ENCODE data around the gene RANBP10. TPM values are rescaled to one million over a fixed set of nuclear protein-coding genes. Genes with fewer than 3 reads are reported as not detected.
A peak's percentile ranks its signal among the peaks of the same experiment; 100 is the strongest.

Gene RANBP10
- total RNA-seq, 1 donor from 2014 or later, result 4.7 TPM

DNA sequence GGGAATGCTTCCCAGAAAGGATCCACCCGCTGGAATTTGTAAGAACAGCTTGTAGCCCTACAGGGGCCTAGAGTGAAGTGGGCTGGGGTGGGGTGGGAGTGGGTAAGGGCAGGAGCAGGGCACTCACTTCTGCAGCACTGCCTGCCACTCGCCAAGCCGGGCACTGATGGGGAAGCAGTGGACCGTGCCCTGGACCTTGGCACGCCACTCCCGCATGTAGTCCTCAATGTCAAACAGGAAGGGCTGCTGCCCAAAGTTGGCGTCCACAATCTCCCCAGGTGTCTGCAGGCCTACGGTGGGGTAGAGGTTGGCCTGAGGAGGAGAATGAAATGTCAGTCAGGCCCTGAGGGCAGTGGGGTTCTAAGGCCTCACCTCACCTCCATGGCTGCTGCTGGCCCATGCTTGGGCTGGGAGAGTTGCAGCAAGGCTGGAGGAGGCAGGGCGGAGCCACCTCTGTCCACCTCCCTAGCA, 71.6 kb downstream of the RANBP10 start:
- H3K4me1 ChIP-seq (ENCODE audit: control insufficient read depth in 3 of 3, insufficient read depth in 3 of 3, low read length in 3 of 3), result peaks cover 0 to 5% (median 2%) of the 10 kb centered on the region in 3 donors
- no peak overlapping the region for H3K4me3 ChIP-seq (ENCODE audit: low read length in 3 of 3)
- H3K9ac ChIP-seq (ENCODE audit: low read depth in 1 of 3, low read length in 3 of 3), result peak overlapping the region in 1 of 3 donors; percentile 20
- H3K27me3 ChIP-seq (ENCODE audit: control insufficient read depth in 3 of 3, insufficient read depth in 3 of 3, low read length in 3 of 3), result no peaks in the 10 kb centered on the region
- no peak overlapping the region for H3K27ac ChIP-seq (ENCODE audit: low read depth, low read length)
- no peaks in the 10 kb centered on the region for H3K9me3 ChIP-seq (ENCODE audit: control insufficient read depth in 3 of 3, low read length in 3 of 3)
- peaks cover 26 to 41% (median 37%) of the 10 kb centered on the region in 3 donors for H3K36me3 ChIP-seq (ENCODE audit: control insufficient read depth in 3 of 3, insufficient read depth in 3 of 3, low read length in 3 of 3)

DNA sequence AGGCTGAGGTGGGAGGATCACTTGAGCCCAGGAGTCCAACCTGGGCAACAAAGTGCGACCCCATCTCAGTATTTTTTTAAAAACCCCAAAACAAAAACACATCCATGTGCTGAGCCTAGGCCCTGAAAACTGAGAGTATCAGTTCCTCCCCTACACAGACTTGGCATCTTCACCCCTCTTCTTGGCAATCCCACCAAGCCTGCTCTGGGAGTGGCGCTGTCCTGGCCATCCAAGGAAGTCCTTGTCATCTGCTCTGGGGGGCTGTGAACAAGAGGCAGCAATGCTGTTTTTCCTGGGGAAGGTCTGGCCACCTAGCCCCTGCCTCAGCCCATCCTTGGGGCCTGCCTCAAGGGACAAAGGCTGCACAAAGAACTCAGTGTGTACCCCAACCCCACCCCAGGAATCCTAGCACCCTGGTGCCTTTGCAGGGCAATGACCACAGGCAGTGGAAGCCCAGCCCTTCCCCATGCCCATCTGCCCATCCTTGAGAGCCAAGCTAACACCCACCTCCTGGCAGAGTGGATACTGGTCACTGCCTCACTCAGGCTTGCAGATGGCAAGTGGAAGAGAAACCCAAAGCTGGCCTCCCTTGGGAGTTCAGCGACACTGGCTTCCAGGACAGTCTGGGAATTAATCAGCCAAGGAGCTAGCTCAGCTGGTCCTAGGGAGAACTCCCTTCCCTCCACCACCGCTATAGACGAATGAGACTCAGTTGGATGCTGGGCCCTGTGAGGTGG, 72.5 kb downstream of the RANBP10 start:
- Histone ChIP-seq H3K4me3 (ENCODE audit: low read length in 3 of 3) (no peak overlapping the region), H3K36me3 (ENCODE audit: control insufficient read depth in 3 of 3, insufficient read depth in 3 of 3, low read length in 3 of 3) (peaks cover 32 to 50% (median 46%) of the 10 kb centered on the region in 3 donors), H3K9me3 (ENCODE audit: control insufficient read depth in 3 of 3, low read length in 3 of 3) (no peaks in the 10 kb centered on the region), H3K4me1 (ENCODE audit: control insufficient read depth in 3 of 3, insufficient read depth in 3 of 3, low read length in 3 of 3) (peaks cover 0 to 2% (median 0%) of the 10 kb centered on the region in 3 donors), H3K27me3 (ENCODE audit: control insufficient read depth in 3 of 3, insufficient read depth in 3 of 3, low read length in 3 of 3) (no peaks in the 10 kb centered on the region), H3K27ac (ENCODE audit: low read depth, low read length) (no peak overlapping the region), H3K9ac (ENCODE audit: low read depth in 1 of 3, low read length in 3 of 3) (no peak overlapping the region)

DNA sequence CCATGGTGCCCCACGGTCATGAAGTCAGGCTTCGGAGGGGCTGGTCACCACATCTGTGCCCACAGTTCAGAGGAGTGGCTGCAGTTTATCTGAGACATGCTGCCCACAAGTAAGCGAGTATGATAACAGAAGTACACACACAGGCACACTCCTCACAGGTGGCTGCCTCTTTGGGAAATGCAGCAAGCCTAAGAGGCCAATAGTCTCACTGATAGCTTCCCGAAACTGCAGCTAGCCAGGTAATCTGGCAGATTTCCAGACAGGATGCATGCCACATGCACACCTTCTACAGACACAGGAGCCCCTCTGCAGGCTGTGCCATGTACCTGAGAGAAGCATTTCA, 74.6 kb downstream of the RANBP10 start:
- peaks cover 52 to 72% (median 62%) of the 10 kb centered on the region in 3 donors for H3K36me3 ChIP-seq (ENCODE audit: control insufficient read depth in 3 of 3, insufficient read depth in 3 of 3, low read length in 3 of 3)

DNA sequence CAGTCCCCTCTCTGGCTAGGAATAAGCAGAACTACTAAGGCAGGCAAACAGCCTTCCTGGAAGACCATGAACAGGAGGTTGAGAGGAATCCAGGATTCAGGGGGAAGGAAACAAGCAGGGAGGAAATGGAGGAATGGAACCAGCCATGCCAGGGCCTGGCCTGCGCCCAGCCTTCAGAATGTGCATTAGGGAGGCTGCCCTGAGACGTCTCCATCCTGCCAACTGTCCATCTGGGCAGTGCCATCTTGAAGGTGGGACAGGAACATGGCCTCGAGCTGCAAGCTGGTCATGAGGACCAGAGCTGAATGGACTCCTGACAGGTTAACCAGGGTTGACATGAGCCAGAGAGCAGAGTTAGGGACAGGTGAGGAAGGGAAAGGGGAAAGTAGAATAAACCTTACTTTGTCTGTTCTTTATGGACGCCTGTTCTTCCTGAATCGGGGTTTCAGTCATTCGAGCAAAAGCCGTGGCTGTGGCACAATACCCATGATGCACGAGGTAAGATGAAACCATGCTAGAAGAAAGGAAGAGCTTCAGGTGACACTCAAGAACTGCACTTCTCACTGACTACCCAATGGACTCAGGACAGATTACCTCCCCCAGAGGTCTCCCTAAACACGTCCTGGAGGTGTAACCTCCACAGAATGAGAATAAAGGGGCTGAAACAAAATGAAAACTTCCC, 75.1 kb downstream of the RANBP10 start:
- Histone ChIP-seq H3K9me3 (ENCODE audit: control insufficient read depth in 3 of 3, low read length in 3 of 3) (no peaks in the 10 kb centered on the region), H3K27me3 (ENCODE audit: control insufficient read depth in 3 of 3, insufficient read depth in 3 of 3, low read length in 3 of 3) (no peaks in the 10 kb centered on the region), H3K27ac (ENCODE audit: low read depth, low read length) (no peak overlapping the region), H3K4me1 (ENCODE audit: control insufficient read depth in 3 of 3, insufficient read depth in 3 of 3, low read length in 3 of 3) (peaks cover 0 to 2% (median 0%) of the 10 kb centered on the region in 3 donors), H3K36me3 (ENCODE audit: control insufficient read depth in 3 of 3, insufficient read depth in 3 of 3, low read length in 3 of 3) (peaks cover 55 to 77% (median 67%) of the 10 kb centered on the region in 3 donors), H3K4me3 (ENCODE audit: low read length in 3 of 3) (no peak overlapping the region), H3K9ac (ENCODE audit: low read depth in 1 of 3, low read length in 3 of 3) (no peak overlapping the region)

More for the DNA sequence above, 74.6 kb downstream of the RANBP10 start:
- no peak overlapping the region for H3K9ac ChIP-seq (ENCODE audit: low read depth in 1 of 3, low read length in 3 of 3)
- H3K4me1 ChIP-seq (ENCODE audit: control insufficient read depth in 3 of 3, insufficient read depth in 3 of 3, low read length in 3 of 3), result peaks cover 0 to 2% (median 0%) of the 10 kb centered on the region in 3 donors
- no peaks in the 10 kb centered on the region for H3K9me3 ChIP-seq (ENCODE audit: control insufficient read depth in 3 of 3, low read length in 3 of 3)
- H3K4me3 ChIP-seq (ENCODE audit: low read length in 3 of 3), result no peak overlapping the region
- H3K27me3 ChIP-seq (ENCODE audit: control insufficient read depth in 3 of 3, insufficient read depth in 3 of 3, low read length in 3 of 3), result no peaks in the 10 kb centered on the region
- no peak overlapping the region for H3K27ac ChIP-seq (ENCODE audit: low read depth, low read length)

DNA sequence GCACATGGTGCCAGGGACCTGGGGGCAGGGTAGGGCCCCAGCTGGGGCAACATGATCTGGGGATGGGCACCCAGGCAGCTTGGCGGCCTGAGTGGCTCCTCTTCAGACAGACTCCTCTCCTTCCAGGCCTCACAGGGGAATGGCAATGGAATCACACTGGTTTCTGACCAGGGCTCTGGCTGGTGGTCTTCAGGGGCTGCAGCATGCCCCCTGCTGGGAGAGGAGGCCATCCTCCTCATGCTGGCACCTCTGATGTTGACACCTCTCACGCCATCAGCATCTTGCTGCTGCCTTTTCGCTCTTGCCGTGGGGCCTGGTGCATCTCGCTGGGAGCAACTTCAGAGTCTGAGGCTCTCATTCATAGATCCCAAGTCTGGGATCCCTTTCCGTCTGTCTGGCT, 76.0 kb downstream of the RANBP10 start:
- no peak overlapping the region for H3K27ac ChIP-seq (ENCODE audit: low read depth, low read length)
- H3K4me1 ChIP-seq (ENCODE audit: control insufficient read depth in 3 of 3, insufficient read depth in 3 of 3, low read length in 3 of 3), result peaks cover 0 to 2% (median 0%) of the 10 kb centered on the region in 3 donors
- no peak overlapping the region for H3K4me3 ChIP-seq (ENCODE audit: low read length in 3 of 3)
- H3K36me3 ChIP-seq (ENCODE audit: control insufficient read depth in 3 of 3, insufficient read depth in 3 of 3, low read length in 3 of 3), result peaks cover 59 to 80% (median 70%) of the 10 kb centered on the region in 3 donors
- H3K9ac ChIP-seq (ENCODE audit: low read depth in 1 of 3, low read length in 3 of 3), result no peak overlapping the region
- no peaks in the 10 kb centered on the region for H3K27me3 ChIP-seq (ENCODE audit: control insufficient read depth in 3 of 3, insufficient read depth in 3 of 3, low read length in 3 of 3)
- no peaks in the 10 kb centered on the region for H3K9me3 ChIP-seq (ENCODE audit: control insufficient read depth in 3 of 3, low read length in 3 of 3)

DNA sequence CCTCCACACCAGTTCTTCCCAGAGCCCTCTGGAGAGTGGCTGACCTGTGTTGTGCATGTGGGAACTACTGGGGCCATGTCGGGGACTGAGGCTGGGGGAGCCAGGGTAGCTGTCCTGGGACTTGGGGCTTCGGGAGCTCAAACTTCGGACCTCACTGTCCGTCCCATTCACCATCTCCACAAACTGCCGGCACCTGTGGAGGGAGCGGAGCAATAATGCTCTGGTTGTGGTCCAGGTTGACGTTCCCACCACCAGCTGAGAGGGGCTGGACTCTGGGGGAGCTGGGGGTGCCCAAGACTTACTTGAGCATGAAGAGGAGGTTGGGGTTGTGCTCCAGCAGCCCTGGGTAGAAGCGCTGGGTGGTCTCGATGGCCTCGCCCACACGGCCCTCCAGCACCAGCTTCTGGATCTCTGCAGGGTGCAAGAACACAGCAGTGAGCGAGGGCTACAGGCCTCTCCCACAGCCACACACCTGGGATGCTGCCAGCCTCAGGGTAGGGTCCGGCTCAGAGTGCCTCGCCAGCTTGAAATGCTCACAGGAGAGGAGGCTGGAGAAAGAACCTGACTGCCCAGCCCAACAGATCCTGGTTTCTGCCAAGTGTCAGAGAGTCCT, 76.6 kb downstream of the RANBP10 start:
- Histone ChIP-seq H3K27ac (ENCODE audit: low read depth, low read length) (no peak overlapping the region), H3K36me3 (ENCODE audit: control insufficient read depth in 3 of 3, insufficient read depth in 3 of 3, low read length in 3 of 3) (peaks cover 64 to 82% (median 71%) of the 10 kb centered on the region in 3 donors), H3K9ac (ENCODE audit: low read depth in 1 of 3, low read length in 3 of 3) (no peak overlapping the region), H3K9me3 (ENCODE audit: control insufficient read depth in 3 of 3, low read length in 3 of 3) (no peaks in the 10 kb centered on the region), H3K27me3 (ENCODE audit: control insufficient read depth in 3 of 3, insufficient read depth in 3 of 3, low read length in 3 of 3) (no peaks in the 10 kb centered on the region), H3K4me3 (ENCODE audit: low read length in 3 of 3) (no peak overlapping the region), H3K4me1 (ENCODE audit: control insufficient read depth in 3 of 3, insufficient read depth in 3 of 3, low read length in 3 of 3) (peaks cover 0 to 2% (median 0%) of the 10 kb centered on the region in 3 donors)

DNA sequence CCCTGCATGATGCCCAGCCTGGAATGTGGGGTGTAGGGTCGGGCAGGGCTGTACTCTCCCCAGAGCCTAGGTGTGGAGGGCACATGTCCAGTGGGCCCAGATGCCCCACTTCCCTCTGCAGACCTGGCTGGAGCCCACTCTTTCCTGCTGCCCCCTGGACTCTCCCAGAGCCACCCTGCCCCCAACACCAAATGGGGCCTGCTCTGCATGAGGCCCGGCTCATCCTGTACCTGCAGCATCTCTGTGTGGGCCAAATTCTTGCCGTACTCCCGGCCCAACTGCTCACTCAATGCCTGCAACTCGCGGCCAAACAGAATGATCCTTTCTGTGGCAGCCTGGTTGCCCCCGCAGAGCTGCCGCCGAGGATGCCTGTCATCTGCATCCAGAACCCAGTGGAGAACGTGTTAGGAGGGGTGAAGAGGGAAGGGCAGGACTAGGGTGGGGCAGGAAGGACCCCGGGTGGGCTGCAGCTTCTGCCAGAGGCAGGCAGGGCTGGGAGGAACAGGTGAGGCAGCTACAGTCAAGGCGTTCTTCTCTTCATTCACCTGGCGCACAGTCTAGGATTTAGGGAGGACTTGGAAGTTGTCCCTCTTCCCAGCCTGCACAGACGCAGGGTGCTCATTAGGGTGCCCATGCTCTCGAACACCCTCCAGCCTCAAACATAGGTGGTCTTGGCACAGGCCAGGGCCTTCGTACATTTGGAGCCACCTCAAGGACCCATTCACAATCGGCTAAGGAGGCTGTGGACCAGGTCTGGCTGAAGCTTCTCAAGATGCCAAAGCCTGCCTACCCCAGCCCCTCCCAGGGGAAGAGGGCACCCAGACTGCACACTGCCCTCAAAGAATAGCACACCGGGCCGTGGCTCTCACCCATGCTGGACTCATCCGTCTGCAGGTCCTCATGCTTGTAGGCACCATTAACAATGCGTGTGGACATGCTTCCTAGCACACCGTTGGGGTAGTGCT, 78.6 kb downstream of the RANBP10 start:
- no peaks in the 10 kb centered on the region for H3K27me3 ChIP-seq (ENCODE audit: control insufficient read depth in 3 of 3, insufficient read depth in 3 of 3, low read length in 3 of 3)
- no peak overlapping the region for H3K4me3 ChIP-seq (ENCODE audit: low read length in 3 of 3)
- no peaks in the 10 kb centered on the region for H3K9me3 ChIP-seq (ENCODE audit: control insufficient read depth in 3 of 3, low read length in 3 of 3)
- no peak overlapping the region for H3K9ac ChIP-seq (ENCODE audit: low read depth in 1 of 3, low read length in 3 of 3)
- peaks cover 74 to 87% (median 80%) of the 10 kb centered on the region in 3 donors for H3K36me3 ChIP-seq (ENCODE audit: control insufficient read depth in 3 of 3, insufficient read depth in 3 of 3, low read length in 3 of 3)
- no peak overlapping the region for H3K27ac ChIP-seq (ENCODE audit: low read depth, low read length)
- no peaks in the 10 kb centered on the region for H3K4me1 ChIP-seq (ENCODE audit: control insufficient read depth in 3 of 3, insufficient read depth in 3 of 3, low read length in 3 of 3)

DNA sequence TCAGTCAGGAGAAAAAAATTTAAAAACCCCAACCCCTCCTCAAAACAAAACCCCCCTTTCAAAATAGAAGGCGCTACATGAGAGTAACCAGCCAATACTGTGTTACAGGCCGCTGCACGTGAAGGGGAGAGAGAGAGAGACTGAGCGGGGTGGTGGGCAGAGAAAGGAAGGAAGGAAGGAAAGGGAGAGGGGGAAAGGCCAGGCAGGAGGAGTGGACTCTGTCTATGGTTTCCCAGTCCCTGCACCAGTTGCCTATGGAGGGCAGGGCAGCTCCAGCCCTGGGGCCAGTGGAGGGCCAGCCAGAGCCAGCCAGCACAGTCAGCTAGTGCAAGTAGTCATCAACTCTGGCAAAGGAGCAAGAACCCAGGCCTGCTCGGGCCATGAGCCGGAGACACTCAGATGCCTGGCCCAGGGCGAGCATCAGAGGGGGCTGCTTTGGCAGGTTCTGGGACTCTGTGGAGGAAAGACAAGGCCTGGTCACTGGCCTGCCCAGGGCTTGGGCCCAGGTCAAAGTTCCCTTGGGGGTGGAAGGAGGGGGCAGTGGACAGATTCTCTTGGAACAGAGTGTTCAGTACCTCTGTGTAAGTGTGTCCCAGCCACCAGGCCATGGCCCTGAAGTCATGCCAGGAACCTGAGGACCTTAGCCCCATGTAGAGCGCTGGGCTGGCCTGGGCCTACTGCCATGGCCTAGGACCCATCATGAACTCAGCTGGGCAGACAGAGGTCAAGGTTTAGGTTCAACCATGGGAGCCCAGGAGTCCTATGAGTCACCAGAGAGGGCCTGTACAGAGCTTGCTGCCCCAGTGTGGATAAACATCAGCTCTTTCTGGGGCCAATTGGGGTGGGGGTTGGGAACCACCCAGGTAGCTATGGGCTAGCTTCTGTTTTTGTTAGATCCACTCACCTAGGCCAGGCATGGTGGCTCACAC, 80.0 kb downstream of the RANBP10 start:
- Histone ChIP-seq H3K27ac (ENCODE audit: low read depth, low read length) (no peak overlapping the region), H3K9me3 (ENCODE audit: control insufficient read depth in 3 of 3, low read length in 3 of 3) (no peaks in the 10 kb centered on the region), H3K9ac (ENCODE audit: low read depth in 1 of 3, low read length in 3 of 3) (no peak overlapping the region), H3K4me3 (ENCODE audit: low read length in 3 of 3) (no peak overlapping the region), H3K4me1 (ENCODE audit: control insufficient read depth in 3 of 3, insufficient read depth in 3 of 3, low read length in 3 of 3) (no peaks in the 10 kb centered on the region), H3K27me3 (ENCODE audit: control insufficient read depth in 3 of 3, insufficient read depth in 3 of 3, low read length in 3 of 3) (no peaks in the 10 kb centered on the region), H3K36me3 (ENCODE audit: control insufficient read depth in 3 of 3, insufficient read depth in 3 of 3, low read length in 3 of 3) (peaks cover 71 to 77% (median 73%) of the 10 kb centered on the region in 3 donors)

Data from skeletal muscle tissue (tissue), 4 donors.